HCT116 (cell line): ENCODE results near the gene NDN. TPM values are rescaled to one million over a fixed set of nuclear protein-coding genes. Genes with fewer than 3 reads are reported as not detected.
"Not testable (repeated sequence)": the region's sequence is repeated elsewhere in the genome, so short reads cannot be mapped to it uniquely, and the experiment has no call there.

ENCODE experiments used
- ATAC-seq: fragments of 200-7000 bp; cut with Tn5 transposase; 2 replicates; pipeline ENCODE4 v1.9.1; 2020; ENCODE audit warnings: mild to moderate bottlenecking, moderate library complexity
- BruUV-seq: library from RNA; stranded (reverse); fragments of 400-500 nt; replicated peaks from 2 replicates; lab custom pipeline; 2021; lab: Mats Ljungman, UMichigan
- CTCF ChIA-PET: fragments of 300-600 bp; sonication (Branson Sonifier 250); formaldehyde crosslinking; loops from one replicate; lab custom pipeline; 2021; ENCODE audit warnings: antibody characterized with exemption; lab: Charles Lee
- POLR2A ChIA-PET: fragments of 300-600, 350-600 bp; sonication (Branson Sonifier 250); formaldehyde crosslinking; loops from one replicate; lab custom pipeline; 2021; ENCODE audit warnings: antibody characterized with exemption; lab: Charles Lee
- RAD21 ChIA-PET, 2 experiments: fragments of 300-600 bp; sonication (Branson Sonifier 250); formaldehyde crosslinking; loops; one replicate each; lab custom pipeline; 2023; ENCODE audit warnings: low total read pairs in 2 of 2; ENCODE audit not compliant: uncharacterized antibody in 2 of 2, unreplicated experiment in 2 of 2, low non-redundant PET in 1 of 2; lab: Charles Lee
- DNase-seq: peaks from one replicate; pipeline ENCODE4 v3.0.0-alpha.2; 2010; ENCODE audit warnings: low read depth, low spot score
- H2AFZ ChIP-seq: fragments of 200-600 bp; shearing (Covaris generic), sonication (generic); 2 replicates; pipeline ENCODE4 v1.6.1; 2017; ENCODE audit warnings: low read depth, mixed run types, mixed read lengths, antibody characterized with exemption, low read length; ENCODE audit not compliant: poor library complexity, severe bottlenecking
- H3K27ac ChIP-seq: 2 replicates; pipeline ENCODE4 v1.5.1; 2012; ENCODE audit warnings: low read depth, low read length
- H3K27me3 ChIP-seq: fragments of 200-600 bp; sonication (generic); 2 replicates; pipeline ENCODE4 v1.6.1; 2016; ENCODE audit warnings: mixed run types, low read length, mixed read lengths; ENCODE audit not compliant: insufficient read depth
- H3K36me3 ChIP-seq, 2 experiments: fragments of 200-500 bp in 1 of 2; fragments of 200-600 bp in 1 of 2; sonication (Bioruptor generic) in 1 of 2; sonication (generic) in 1 of 2; 2 replicates each; pipeline versions ENCODE4 v1.5.1 to v1.6.1; 2014 to 2016; ENCODE audit warnings: low read length in 2 of 2, inconsistent platforms in 1 of 2, mixed read lengths in 1 of 2, mixed run types in 1 of 2; ENCODE audit not compliant: insufficient read depth in 2 of 2, control insufficient read depth in 1 of 2
- H3K4me1 ChIP-seq, 2 experiments: fragments of 200-600 bp in 1 of 2; sonication (generic) in 1 of 2; 2 replicates each; pipeline versions ENCODE4 v1.5.1 to v1.6.1; 2012 to 2017; ENCODE audit warnings: low read length in 2 of 2, inconsistent platforms in 1 of 2, mild to moderate bottlenecking in 1 of 2, mixed read lengths in 1 of 2, mixed run types in 1 of 2, moderate library complexity in 1 of 2; ENCODE audit not compliant: insufficient read depth in 2 of 2, control insufficient read depth in 1 of 2
- H3K4me2 ChIP-seq: fragments of 200-600 bp; sonication (generic); 2 replicates; pipeline ENCODE4 v1.6.1; 2017; ENCODE audit warnings: mixed run types, low read length, mixed read lengths
- H3K4me3 ChIP-seq, 2 experiments: fragments of 200-600 bp in 1 of 2; sonication (generic) in 1 of 2; replicated peaks in 1 of 2; 2 replicates each; pipeline ENCODE4 v1.5.1; 2011 to 2016; ENCODE audit warnings: low read length in 2 of 2, control low read depth in 1 of 2, low read depth in 1 of 2, mild to moderate bottlenecking in 1 of 2, mixed read lengths in 1 of 2, mixed run types in 1 of 2
- H3K79me2 ChIP-seq: fragments of 200-600 bp; sonication (generic); 2 replicates; pipeline ENCODE4 v1.6.1; 2017; ENCODE audit warnings: mild to moderate bottlenecking, mixed run types, low read length, moderate library complexity, mixed read lengths; ENCODE audit not compliant: insufficient read depth
- H3K9ac ChIP-seq: fragments of 200-600 bp; sonication (generic); 2 replicates; pipeline ENCODE4 v1.6.1; 2016; ENCODE audit warnings: low read length, mixed read lengths
- H3K9me2 ChIP-seq: fragments of 200-600 bp; sonication (generic), shearing (Covaris generic); 2 replicates; pipeline ENCODE4 v1.6.1; 2017; ENCODE audit warnings: mixed run types, mild to moderate bottlenecking, moderate library complexity; ENCODE audit not compliant: insufficient read depth
- H3K9me3 ChIP-seq, 2 experiments: fragments of 200-500 bp in 1 of 2; fragments of 200-600 bp in 1 of 2; sonication (Bioruptor generic) in 1 of 2; sonication (generic) in 1 of 2; 2 replicates each; pipeline ENCODE4 v1.6.1; 2014 to 2017; ENCODE audit warnings: low read length in 2 of 2, mixed read lengths in 2 of 2, inconsistent platforms in 1 of 2, low read depth in 1 of 2, mild to moderate bottlenecking in 1 of 2, mixed run types in 1 of 2, moderate library complexity in 1 of 2; ENCODE audit not compliant: control insufficient read depth in 1 of 2, insufficient read depth in 1 of 2
- H4K20me1 ChIP-seq: fragments of 200-600 bp; sonication (generic), shearing (Covaris generic); 2 replicates; pipeline ENCODE4 v1.6.1; 2017; ENCODE audit warnings: mixed run types, mild to moderate bottlenecking, moderate library complexity; ENCODE audit not compliant: insufficient read depth
- CEBPB ChIP-seq: IDR thresholded peaks from 2 replicates; pipeline ENCODE4 v1.6.1; 2012; ENCODE audit warnings: low read depth
- EGR1 ChIP-seq: IDR thresholded peaks from 2 replicates; pipeline ENCODE4 v1.6.1; 2012; ENCODE audit warnings: low read depth
- POLR2A ChIP-seq: IDR thresholded peaks from 2 replicates; pipeline ENCODE4 v1.7.0; 2011; ENCODE audit warnings: borderline replicate concordance; ENCODE audit not compliant: insufficient read depth, insufficient read length; ENCODE audit errors: extremely low read depth
- RAD21 ChIP-seq: IDR thresholded peaks from 2 replicates; pipeline ENCODE4 v1.6.1; 2012; ENCODE audit warnings: low read depth, mild to moderate bottlenecking
- TCF7L2 ChIP-seq: IDR thresholded peaks from 2 replicates; pipeline ENCODE4 v1.7.0; 2011; ENCODE audit warnings: borderline replicate concordance, inconsistent platforms; ENCODE audit not compliant: insufficient read depth, insufficient read length; ENCODE audit errors: extremely low read depth
- YY1 ChIP-seq: IDR thresholded peaks from 2 replicates; pipeline ENCODE4 v1.6.1; 2011; ENCODE audit warnings: low read length, low read depth, moderate library complexity, mild to moderate bottlenecking; ENCODE audit not compliant: insufficient replicate concordance; ENCODE audit errors: extremely low read depth
- intact Hi-C: fragments of 100-400 bp; cut with micrococcal nuclease; formaldehyde crosslinking; loops from 2 replicates; pipeline ENCODE4 v1.10.0; 2022
- total RNA-seq: library from RNA; stranded (reverse); gene quantifications from one replicate; pipeline ENCODE4 v1.2.1, GENCODE V29; 2021; ENCODE audit not compliant: unreplicated experiment
- TF ChIP-seq, protein P1 (sequence below): IDR thresholded peaks from 2 replicates; pipeline ENCODE4 v1.6.1; 2012
- TF ChIP-seq, protein P2 (sequence below): IDR thresholded peaks from 2 replicates; pipeline ENCODE4 v1.6.1; 2012

Gene NDN
- total RNA-seq, 1 experiment from 2014 or later, result not detected

DNA sequence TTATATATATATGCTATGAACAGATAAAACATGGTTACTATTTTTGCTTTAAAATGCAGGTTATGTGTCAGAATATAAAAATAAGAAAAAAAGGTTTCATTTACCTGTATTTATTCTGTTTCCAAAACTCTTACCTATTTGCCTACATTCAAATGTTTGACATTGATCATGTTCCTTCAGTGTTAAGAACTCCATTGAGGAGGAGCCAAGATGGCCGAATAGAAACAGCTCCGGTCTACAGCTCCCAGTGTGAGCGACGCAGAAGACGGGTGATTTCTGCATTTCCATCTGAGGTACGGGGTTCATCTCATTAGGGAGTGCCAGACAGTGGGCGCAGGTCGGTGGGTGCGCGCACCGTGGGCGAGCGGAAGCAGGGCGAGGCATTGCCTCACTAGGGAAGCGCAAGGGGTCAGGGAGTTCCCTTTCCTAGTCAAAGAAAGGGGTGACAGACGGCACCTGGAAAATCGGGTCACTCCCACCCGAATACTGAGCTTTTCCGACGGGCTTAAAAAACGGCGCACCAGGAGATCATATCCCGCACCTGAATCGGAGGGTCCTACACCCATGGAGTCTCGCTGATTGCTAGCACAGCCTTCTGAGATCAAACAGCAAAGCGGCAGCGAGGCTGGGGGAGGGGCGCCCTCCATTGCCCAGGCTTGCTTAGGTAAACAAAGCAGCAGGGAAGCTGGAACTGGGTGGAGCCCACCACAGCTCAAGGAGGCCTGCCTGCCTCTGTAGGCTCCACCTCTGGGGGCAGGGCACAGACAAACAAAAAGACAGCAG is 27.0 kb upstream of the NDN start:
- H3K36me3 ChIP-seq, DNase-seq, H3K27ac ChIP-seq, H3K9ac ChIP-seq, H3K4me1 ChIP-seq, POLR2A ChIA-PET, H4K20me1 ChIP-seq, H3K4me3 ChIP-seq, H2AFZ ChIP-seq, intact Hi-C loops, RAD21 ChIA-PET, CTCF ChIA-PET, ATAC-seq, H3K9me2 ChIP-seq, H3K79me2 ChIP-seq, H3K27me3 ChIP-seq, H3K4me2 ChIP-seq, BruUV-seq: not testable (repeated sequence)
- H3K9me3 ChIP-seq, result peaks cover 0 to 24% of the 10 kb centered on the region in 2 experiments; a peak in 2 of 4 replicates

DNA sequence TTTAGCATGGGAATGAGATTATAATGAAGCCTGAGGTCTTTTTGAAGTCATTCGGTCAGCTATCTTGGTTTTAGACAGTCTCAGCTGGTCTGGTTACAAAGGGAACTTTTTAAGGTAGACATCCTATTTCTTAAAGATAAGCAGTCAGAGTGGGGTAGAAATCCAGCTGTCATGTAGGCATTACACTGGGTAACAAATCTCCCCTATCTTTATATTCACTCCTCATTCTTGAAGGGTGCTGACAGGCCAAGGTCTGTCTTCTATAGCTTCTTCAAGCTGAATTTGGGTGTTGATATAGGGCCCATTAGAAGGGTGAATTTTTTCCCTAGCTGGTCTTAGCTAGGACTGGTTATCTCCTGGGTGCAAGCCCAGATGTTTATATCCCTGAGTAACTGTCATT is 21.2 kb upstream of the NDN start:
- no TSS peak for BruUV-seq

More for the DNA sequence above, 21.2 kb upstream of the NDN start:
- ATAC-seq, result no peak
- ChIA-PET CTCF (no interaction called here), POLR2A (no interaction called here), RAD21 (no interaction called here)
- intact Hi-C loops, result no loop called here
- Histone ChIP-seq H3K4me1 (no peaks in the 10 kb centered on the region), H3K27ac (no peak overlapping the region), H3K9me2 (no peaks in the 10 kb centered on the region), H3K9me3 (peaks cover 0 to 35% of the 10 kb centered on the region in 2 experiments; a peak in 2 of 4 replicates), H3K27me3 (no peaks in the 10 kb centered on the region), H3K4me3 (no peak overlapping the region), H4K20me1 (no peaks in the 10 kb centered on the region), H2AFZ (no peak overlapping the region), H3K4me2 (no peak overlapping the region), H3K36me3 (no peaks in the 10 kb centered on the region), H3K9ac (no peak overlapping the region), H3K79me2 (no peaks in the 10 kb centered on the region)
- DNase-seq, result no peak
- TF ChIP-seq RAD21 (no peak), YY1 (no peak), TCF7L2 (no peak), POLR2A (no peak), EGR1 (no peak), CEBPB (no peak)
- TF ChIP-seq, protein P1, sequence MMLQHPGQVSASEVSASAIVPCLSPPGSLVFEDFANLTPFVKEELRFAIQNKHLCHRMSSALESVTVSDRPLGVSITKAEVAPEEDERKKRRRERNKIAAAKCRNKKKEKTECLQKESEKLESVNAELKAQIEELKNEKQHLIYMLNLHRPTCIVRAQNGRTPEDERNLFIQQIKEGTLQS, result no peak
- TF ChIP-seq, protein P2, sequence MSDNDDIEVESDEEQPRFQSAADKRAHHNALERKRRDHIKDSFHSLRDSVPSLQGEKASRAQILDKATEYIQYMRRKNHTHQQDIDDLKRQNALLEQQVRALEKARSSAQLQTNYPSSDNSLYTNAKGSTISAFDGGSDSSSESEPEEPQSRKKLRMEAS, result no peak
